Activated CD4-positive, alpha-beta memory T cell treated with anti-CD3 and anti-CD28 coated beads for 36 hours (primary cell): Measurements from ENCODE around the gene DNTT. TPM values are rescaled to one million over a fixed set of nuclear protein-coding genes. Genes with fewer than 3 reads are reported as not detected.

Experiments used
- CTCF ChIA-PET: fragments of 350-600 bp; sonication (Branson Sonifier 250); formaldehyde crosslinking; loops from one replicate; lab custom pipeline; 2021; ENCODE audit warnings: antibody characterized with exemption, inconsistent platforms; lab: Charles Lee
- POLR2A ChIA-PET: fragments of 350-600 bp; sonication (Branson Sonifier 250); formaldehyde crosslinking; loops from one replicate; lab custom pipeline; 2021; ENCODE audit warnings: antibody characterized with exemption; lab: Charles Lee
- DNase-seq: peaks from one replicate; pipeline ENCODE4 v3.0.0-alpha.2; 2020
- H3K27ac Mint-ChIP-seq: one replicate; pipeline ENCODE4 v1.8.0; 2021; ENCODE audit warnings: mixed read lengths
- H3K27me3 Mint-ChIP-seq: one replicate; pipeline ENCODE4 v1.8.0; 2021; ENCODE audit warnings: mixed read lengths
- H3K36me3 Mint-ChIP-seq: one replicate; pipeline ENCODE4 v1.8.0; 2021; ENCODE audit warnings: mixed read lengths
- H3K4me1 Mint-ChIP-seq: one replicate; pipeline ENCODE4 v1.8.0; 2021; ENCODE audit warnings: low read depth, mixed read lengths
- H3K4me3 Mint-ChIP-seq: one replicate; pipeline ENCODE4 v1.8.0; 2021; ENCODE audit warnings: mild to moderate bottlenecking, mixed read lengths
- H3K9me3 Mint-ChIP-seq: one replicate; pipeline ENCODE4 v1.8.0; 2021; ENCODE audit warnings: mixed read lengths
- intact Hi-C: fragments of 100-400 bp; cut with micrococcal nuclease; formaldehyde crosslinking; loops from one replicate; pipeline ENCODE4 v1.15.1; 2023
- total RNA-seq, 2 experiments: library from RNA; stranded (reverse); gene quantifications; one replicate each; pipeline ENCODE4 v1.2.3, GENCODE V29; 2021

The DNTT gene
- total RNA-seq, 2 experiments from 2014 or later = not detected

GRCh38 chr10:96374985-96375830 lies 71.0 kb downstream of the DNTT start:
- ChIA-PET CTCF (interaction anchor here (0.5 to 3.0 kb wide), 37 partner anchors 10 to 859 kb away, joined by 3 to 27 read pairs (median 3); partner anchors contain the start of genes TCTN3 and TLL2), POLR2A (no interaction called here)
- H3K4me1 Mint-ChIP-seq = peaks cover 8% of the 10 kb centered on the region
- intact Hi-C loops = loop anchor here (1.0 to 10.0 kb wide), 5 partner anchors 21 to 455 kb away; partner anchors contain the start of gene PIK3AP1
- no peaks in the 10 kb centered on the region for H3K36me3 Mint-ChIP-seq
- peak; percentile 87 for DNase-seq
- peaks cover 11% of the 10 kb centered on the region for H3K27me3 Mint-ChIP-seq
- no peaks in the 10 kb centered on the region for H3K9me3 Mint-ChIP-seq
- peak overlapping the region; percentile 69 for H3K4me3 Mint-ChIP-seq
- no peak overlapping the region for H3K27ac Mint-ChIP-seq

GRCh38 chr10:96376483-96376882 lies 72.2 kb downstream of the DNTT start:
- Mint-ChIP-seq H3K36me3 (no peaks in the 10 kb centered on the region), H3K4me1 (peaks cover 8% of the 10 kb centered on the region), H3K9me3 (no peaks in the 10 kb centered on the region), H3K27me3 (peaks cover 15% of the 10 kb centered on the region), H3K27ac (no peak overlapping the region), H3K4me3 (no peak overlapping the region)
- intact Hi-C loops = loop anchor here (5.0 to 10.0 kb wide), 2 partner anchors 266 to 348 kb away; partner anchors contain the start of gene PIK3AP1
- ChIA-PET CTCF (interaction anchor here (0.9 to 3.0 kb wide), 6 partner anchors 10 to 137 kb away, joined by 3 to 27 read pairs (median 4); partner anchors contain the start of gene TLL2), POLR2A (no interaction called here)
- no peak for DNase-seq

DNA sequence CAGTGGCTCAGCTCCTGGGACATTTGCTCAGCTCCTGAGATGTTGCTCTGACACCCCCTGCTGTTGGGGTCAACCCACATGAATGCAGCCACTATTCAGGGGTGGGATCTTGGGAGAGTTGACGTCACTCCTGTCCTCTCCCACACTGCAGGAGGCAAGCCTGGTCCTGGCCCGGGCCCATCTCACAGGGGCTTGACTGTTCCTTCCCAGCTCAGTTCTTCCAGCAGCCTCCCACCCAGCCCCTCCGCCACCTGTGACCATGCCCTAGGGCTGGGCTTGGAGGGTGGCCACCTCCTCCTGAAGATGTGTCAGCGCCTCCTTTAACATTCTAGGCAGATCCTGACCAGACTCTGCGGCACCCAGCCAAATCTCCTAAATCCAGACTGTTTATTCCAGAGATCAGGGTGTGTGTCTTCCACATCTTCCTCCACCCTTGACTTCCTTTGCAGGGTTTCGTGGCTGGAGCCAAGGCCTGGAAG lies 73.6 kb downstream of the DNTT start:
- intact Hi-C loops = loop anchor here (5.0 to 10.0 kb wide), 2 partner anchors 264 to 347 kb away; partner anchors contain the start of gene PIK3AP1
- H3K36me3 Mint-ChIP-seq = no peaks in the 10 kb centered on the region
- no peak overlapping the region for H3K27ac Mint-ChIP-seq
- ChIA-PET POLR2A (no interaction called here), CTCF (interaction anchor here (1.2 to 1.7 kb wide), 2 partner anchors 8 to 135 kb away, joined by 3 to 7 read pairs; partner anchors contain the start of gene TLL2)
- peaks cover 8% of the 10 kb centered on the region for H3K4me1 Mint-ChIP-seq
- no peak overlapping the region for H3K4me3 Mint-ChIP-seq
- no peaks in the 10 kb centered on the region for H3K9me3 Mint-ChIP-seq
- peaks cover 15% of the 10 kb centered on the region for H3K27me3 Mint-ChIP-seq
- DNase-seq = no peak

DNA sequence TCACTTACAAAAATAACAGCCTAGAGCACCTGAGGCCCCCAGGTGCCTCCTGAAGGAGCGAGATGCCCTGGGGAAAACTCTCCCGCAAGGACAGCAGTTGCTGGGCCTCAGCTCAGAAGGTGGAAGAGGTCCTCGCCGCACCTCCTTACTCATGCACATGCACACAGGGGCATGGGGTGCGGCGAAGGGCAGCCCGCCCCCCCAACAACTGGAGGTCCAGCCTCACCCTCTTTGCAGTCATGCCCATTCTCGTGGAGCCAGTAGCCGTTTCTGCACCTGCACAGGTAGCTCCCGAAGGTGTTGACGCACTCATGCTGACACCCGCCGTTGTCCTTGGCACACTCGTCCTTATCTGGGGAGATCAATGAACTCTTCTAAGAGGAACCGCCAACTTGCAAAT lies 74.5 kb downstream of the DNTT start:
- DNase-seq = no peak
- H3K27me3 Mint-ChIP-seq = peaks cover 12% of the 10 kb centered on the region
- H3K4me3 Mint-ChIP-seq = no peak overlapping the region
- intact Hi-C loops = loop anchor here (5.0 to 10.0 kb wide), 2 partner anchors 264 to 346 kb away; partner anchors contain the start of gene PIK3AP1
- H3K4me1 Mint-ChIP-seq = peaks cover 8% of the 10 kb centered on the region
- H3K9me3 Mint-ChIP-seq = no peaks in the 10 kb centered on the region
- CTCF ChIA-PET = interaction anchor here (0.8 to 2.3 kb wide), 3 partner anchors 8 to 831 kb away, joined by 3 to 11 read pairs (median 4); no protein-coding TSS in a partner anchor
- no peaks in the 10 kb centered on the region for H3K36me3 Mint-ChIP-seq
- no peak overlapping the region for H3K27ac Mint-ChIP-seq
- POLR2A ChIA-PET = no interaction called here

- Mint-ChIP-seq H3K27ac (no peak overlapping the region), H3K9me3 (no peaks in the 10 kb centered on the region), H3K4me3 (no peak overlapping the region), H3K4me1 (peaks cover 7% of the 10 kb centered on the region), H3K36me3 (no peaks in the 10 kb centered on the region), H3K27me3 (peaks cover 9% of the 10 kb centered on the region)
- no peak for DNase-seq
- intact Hi-C loops = loop anchor here (5.0 to 10.0 kb wide), 2 partner anchors 263 to 345 kb away; partner anchors contain the start of gene PIK3AP1
- CTCF ChIA-PET = interaction anchor here (1.5 to 2.3 kb wide), 2 partner anchors 9 to 830 kb away, joined by 4 to 11 read pairs; no protein-coding TSS in a partner anchor
- POLR2A ChIA-PET = no interaction called here
Measured at GRCh38 chr10:96379758-96380157, 75.5 kb downstream of the DNTT start.

DNA sequence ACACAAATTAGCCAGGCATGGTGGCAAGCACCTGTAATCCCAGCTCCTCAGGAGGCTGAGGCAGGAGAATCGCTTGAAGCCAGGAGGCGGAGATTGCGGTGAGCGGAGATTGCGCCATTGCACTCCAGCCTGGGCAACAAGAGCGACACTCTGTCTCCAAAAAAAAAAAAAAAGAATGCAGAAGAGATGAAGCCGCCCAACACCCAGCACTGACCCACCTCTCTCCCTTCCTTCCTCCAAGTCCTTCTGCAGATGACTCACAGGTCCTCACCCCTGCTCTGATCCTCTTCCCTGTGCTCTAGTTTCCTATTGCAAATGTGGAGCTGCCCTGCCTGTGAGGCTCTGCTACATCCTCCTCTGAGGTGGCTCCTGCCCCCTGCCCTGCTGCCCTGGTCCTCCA lies 76.6 kb downstream of the DNTT start:
- Mint-ChIP-seq H3K27me3 (peaks cover 9% of the 10 kb centered on the region), H3K9me3 (no peaks in the 10 kb centered on the region), H3K4me1 (no peaks in the 10 kb centered on the region), H3K27ac (no peak overlapping the region), H3K4me3 (no peak overlapping the region), H3K36me3 (no peaks in the 10 kb centered on the region)
- CTCF ChIA-PET = interaction anchor here (1.9 kb wide), 1 partner anchor 10 kb away, joined by 6 read pairs; no protein-coding TSS in a partner anchor
- DNase-seq = no peak
- POLR2A ChIA-PET = no interaction called here
- intact Hi-C loops = no loop called here

GRCh38 chr10:96384506-96384905 lies 80.3 kb downstream of the DNTT start:
- ChIA-PET POLR2A (no interaction called here), CTCF (interaction anchor here (2.2 kb wide), 1 partner anchor 13 kb away, joined by 10 read pairs; no protein-coding TSS in a partner anchor)
- no peak for DNase-seq
- Mint-ChIP-seq H3K36me3 (no peaks in the 10 kb centered on the region), H3K27me3 (peaks cover 4% of the 10 kb centered on the region), H3K4me1 (no peaks in the 10 kb centered on the region), H3K27ac (no peak overlapping the region), H3K9me3 (no peaks in the 10 kb centered on the region), H3K4me3 (no peak overlapping the region)
- intact Hi-C loops = no loop called here

- H3K27me3 Mint-ChIP-seq = no peaks in the 10 kb centered on the region
- intact Hi-C loops = no loop called here
- H3K36me3 Mint-ChIP-seq = no peaks in the 10 kb centered on the region
- H3K9me3 Mint-ChIP-seq = no peaks in the 10 kb centered on the region
- H3K4me1 Mint-ChIP-seq = no peaks in the 10 kb centered on the region
- ChIA-PET CTCF (no interaction called here), POLR2A (no interaction called here)
- no peak for DNase-seq
- no peak overlapping the region for H3K27ac Mint-ChIP-seq
- H3K4me3 Mint-ChIP-seq = no peak overlapping the region
Measured at GRCh38 chr10:96387161-96387560, 82.9 kb downstream of the DNTT start.

GRCh38 chr10:96387601-96388000 lies 83.4 kb downstream of the DNTT start:
- intact Hi-C loops = no loop called here
- H3K4me3 Mint-ChIP-seq = no peak overlapping the region
- no peaks in the 10 kb centered on the region for H3K36me3 Mint-ChIP-seq
- ChIA-PET POLR2A (no interaction called here), CTCF (no interaction called here)
- H3K4me1 Mint-ChIP-seq = no peaks in the 10 kb centered on the region
- H3K27me3 Mint-ChIP-seq = no peaks in the 10 kb centered on the region
- H3K27ac Mint-ChIP-seq = no peak overlapping the region
- no peaks in the 10 kb centered on the region for H3K9me3 Mint-ChIP-seq
- DNase-seq = no peak

Other genes starting within 250 kb of the DNTT start
- 10 to 100 TPM in 1 of 2 experiments, 1 to 10 TPM in 1; 9.6 to 13.3 TPM for gene ZNF518A, start 174.1 kb upstream of the DNTT start, total RNA-seq
- gene BLNK, start 32.9 kb upstream of the DNTT start, total RNA-seq = not detected
- gene OPALIN, start 54.6 kb downstream of the DNTT start, total RNA-seq = not detected
- gene TLL2, start 209.5 kb downstream of the DNTT start, total RNA-seq = under 1 TPM in 1 of 2 experiments, not detected in 1; 0.05 TPM